Body of pancreas (tissue), 4 donors: ENCODE measurements around the gene GALNT7. TPM values are rescaled to one million over a fixed set of nuclear protein-coding genes. Genes with fewer than 3 reads are reported as not detected.

Experiments used
- ATAC-seq: fragments of 150-250 bp; one replicate; pipeline ENCODE4 v1.9.1; 2016
- DNase-seq, 4 donors: peaks; one replicate each; pipeline ENCODE4 v3.0.0-alpha.2; 2019
- H3K27ac ChIP-seq, 4 donors: fragments of 200-600 bp; sonication (generic); 1 replicate in 3 of 4; 2 replicates in 1 of 4; pipeline versions ENCODE4 v1.5.1 to v1.6.1; 2016 to 2019; ENCODE audit warnings: mild to moderate bottlenecking in 1 of 4, mixed read lengths in 1 of 4, moderate library complexity in 1 of 4
- H3K27me3 ChIP-seq, 2 donors: fragments of 200-600 bp; sonication (generic); one replicate each; pipeline ENCODE4 v1.6.0; 2016; ENCODE audit warnings: mild to moderate bottlenecking in 1 of 2
- H3K36me3 ChIP-seq, 2 donors: fragments of 200-600 bp; sonication (generic); replicated peaks in 1 of 2; 2 replicates each; pipeline ENCODE4 v1.5.1; 2016; ENCODE audit warnings: low read depth in 2 of 2; ENCODE audit not compliant: insufficient read depth in 1 of 2
- H3K4me1 ChIP-seq: fragments of 200-600 bp; sonication (generic); one replicate; pipeline ENCODE4 v1.6.0; 2016
- H3K4me3 ChIP-seq, 2 donors: fragments of 200-600 bp; sonication (generic); 1 replicate in 1 of 2; 2 replicates in 1 of 2; pipeline ENCODE4 v1.5.1; 2016 to 2019
- H3K9me3 ChIP-seq, 3 donors: fragments of 200-600 bp; sonication (generic); 1 replicate in 2 of 3; 2 replicates in 1 of 3; pipeline ENCODE4 v1.5.1; 2016
- POLR2A ChIP-seq, 3 donors: fragments of 450-650 bp; IDR thresholded peaks; one replicate each; pipeline ENCODE4 v1.6.1; 2016; ENCODE audit warnings: antibody characterized with exemption in 3 of 3, mild to moderate bottlenecking in 2 of 3
- WGBS, 2 donors: methylation state at CpG; one replicate each; pipeline ENCODE4 v1.1.5; 2017; 5-methylcytosine and 5-hydroxymethylcytosine counted together
- intact Hi-C: fragments of 100-400 bp; cut with DNase I; formaldehyde crosslinking; loops from one replicate; pipeline ENCODE4 v1.15.1; 2023
- total RNA-seq, 2 donors: library from RNA; depleted of rRNA; stranded (reverse); fragments of >200 nt; gene quantifications; one replicate each; pipeline ENCODE4 v1.1.0, GENCODE V29; 2016
- TF ChIP-seq, protein P1 (sequence below), 7 experiments: fragments of 450-650 bp in 4 of 7; fragments of 200-600 bp in 3 of 7; sonication (generic) in 3 of 7; IDR thresholded peaks; one replicate each; pipeline ENCODE4 v1.5.1; 2016 to 2019; ENCODE audit warnings: antibody characterized with exemption in 7 of 7

The GALNT7 gene
- total RNA-seq, 2 donors from 2014 or later: 20.4 to 32.4 TPM

- no peaks in the 10 kb centered on the region for H3K9me3 ChIP-seq
- H3K4me1 ChIP-seq: no peaks in the 10 kb centered on the region
- WGBS, 2 donors: 93 to 96% methylated on average over 3 of the region's 3 CpGs
- intact Hi-C loops: no loop called here
- H3K4me3 ChIP-seq: no peak overlapping the region
- H3K36me3 ChIP-seq: no peaks in the 10 kb centered on the region
- ATAC-seq (no peak), DNase-seq (no peak)
- H3K27me3 ChIP-seq: no peaks in the 10 kb centered on the region
- no peak for TF ChIP-seq POLR2A (IDR thresholded peaks at IDR 0.05)
- TF ChIP-seq, protein P1, sequence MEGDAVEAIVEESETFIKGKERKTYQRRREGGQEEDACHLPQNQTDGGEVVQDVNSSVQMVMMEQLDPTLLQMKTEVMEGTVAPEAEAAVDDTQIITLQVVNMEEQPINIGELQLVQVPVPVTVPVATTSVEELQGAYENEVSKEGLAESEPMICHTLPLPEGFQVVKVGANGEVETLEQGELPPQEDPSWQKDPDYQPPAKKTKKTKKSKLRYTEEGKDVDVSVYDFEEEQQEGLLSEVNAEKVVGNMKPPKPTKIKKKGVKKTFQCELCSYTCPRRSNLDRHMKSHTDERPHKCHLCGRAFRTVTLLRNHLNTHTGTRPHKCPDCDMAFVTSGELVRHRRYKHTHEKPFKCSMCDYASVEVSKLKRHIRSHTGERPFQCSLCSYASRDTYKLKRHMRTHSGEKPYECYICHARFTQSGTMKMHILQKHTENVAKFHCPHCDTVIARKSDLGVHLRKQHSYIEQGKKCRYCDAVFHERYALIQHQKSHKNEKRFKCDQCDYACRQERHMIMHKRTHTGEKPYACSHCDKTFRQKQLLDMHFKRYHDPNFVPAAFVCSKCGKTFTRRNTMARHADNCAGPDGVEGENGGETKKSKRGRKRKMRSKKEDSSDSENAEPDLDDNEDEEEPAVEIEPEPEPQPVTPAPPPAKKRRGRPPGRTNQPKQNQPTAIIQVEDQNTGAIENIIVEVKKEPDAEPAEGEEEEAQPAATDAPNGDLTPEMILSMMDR (IDR thresholded peaks at IDR 0.05): no peak
- H3K27ac ChIP-seq: no peak overlapping the region
Observed at GRCh38 chr4:173235050-173235449, 66.4 kb downstream of the GALNT7 start.

- Histone ChIP-seq H3K9me3 (no peaks in the 10 kb centered on the region), H3K4me3 (no peak overlapping the region), H3K36me3 (no peaks in the 10 kb centered on the region), H3K27ac (no peak overlapping the region), H3K27me3 (no peaks in the 10 kb centered on the region), H3K4me1 (no peaks in the 10 kb centered on the region)
- no peak for DNase-seq
- TF ChIP-seq POLR2A (IDR thresholded peaks at IDR 0.05): no peak
- TF ChIP-seq, protein P1 (IDR thresholded peaks at IDR 0.05): no peak
- WGBS, 2 donors: 68 to 81% methylated on average over 3 of the region's 3 CpGs
- ATAC-seq: no peak
- intact Hi-C loops: no loop called here
Observed at GRCh38 chr4:173236301-173236700, 67.7 kb downstream of the GALNT7 start.

- ATAC-seq: no peak
Observed at GRCh38 chr4:173237152-173237551, 68.5 kb downstream of the GALNT7 start.

DNA sequence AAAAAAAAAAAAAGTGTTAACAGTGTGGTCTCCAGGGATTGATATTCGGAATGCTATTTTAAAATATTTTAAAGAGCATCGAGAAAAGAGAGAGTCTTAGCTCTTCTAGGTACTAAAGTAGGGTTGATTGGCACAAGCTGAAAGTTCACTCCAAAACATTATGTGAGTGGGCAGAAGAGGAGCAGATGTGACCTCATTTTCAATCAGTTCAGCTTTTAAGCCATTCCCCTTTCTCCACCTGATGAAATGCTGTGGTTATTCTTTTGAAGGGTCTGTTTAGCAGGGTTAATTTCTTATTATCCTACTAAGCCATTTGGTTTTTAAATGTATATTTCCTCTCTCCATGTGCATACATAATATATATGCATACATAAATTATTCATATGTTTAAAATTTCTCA lies 69.2 kb downstream of the GALNT7 start:
- Histone ChIP-seq H3K9me3 (no peaks in the 10 kb centered on the region), H3K4me3 (no peak overlapping the region), H3K36me3 (no peaks in the 10 kb centered on the region), H3K27ac (no peak overlapping the region), H3K4me1 (no peaks in the 10 kb centered on the region), H3K27me3 (no peaks in the 10 kb centered on the region)
- intact Hi-C loops: no loop called here
- DNase-seq (no peak), ATAC-seq (no peak)
- WGBS, 2 donors: 92 to 93% methylated on average over 2 of the region's 2 CpGs
- TF ChIP-seq, protein P1 (IDR thresholded peaks at IDR 0.05): no peak

More at GRCh38 chr4:173237152-173237551, 68.5 kb downstream of the GALNT7 start:
- H3K27me3 ChIP-seq: no peaks in the 10 kb centered on the region
- DNase-seq: no peak
- H3K4me1 ChIP-seq: no peaks in the 10 kb centered on the region
- H3K27ac ChIP-seq: no peak overlapping the region
- no peaks in the 10 kb centered on the region for H3K36me3 ChIP-seq
- WGBS, 2 donors: 59 to 67% methylated on average over 2 of the region's 2 CpGs
- intact Hi-C loops: no loop called here
- TF ChIP-seq POLR2A (IDR thresholded peaks at IDR 0.05): no peak
- TF ChIP-seq, protein P1 (IDR thresholded peaks at IDR 0.05): peak in 1 of 7 experiments; percentile 12
- H3K4me3 ChIP-seq: no peak overlapping the region
- H3K9me3 ChIP-seq: no peaks in the 10 kb centered on the region

DNA sequence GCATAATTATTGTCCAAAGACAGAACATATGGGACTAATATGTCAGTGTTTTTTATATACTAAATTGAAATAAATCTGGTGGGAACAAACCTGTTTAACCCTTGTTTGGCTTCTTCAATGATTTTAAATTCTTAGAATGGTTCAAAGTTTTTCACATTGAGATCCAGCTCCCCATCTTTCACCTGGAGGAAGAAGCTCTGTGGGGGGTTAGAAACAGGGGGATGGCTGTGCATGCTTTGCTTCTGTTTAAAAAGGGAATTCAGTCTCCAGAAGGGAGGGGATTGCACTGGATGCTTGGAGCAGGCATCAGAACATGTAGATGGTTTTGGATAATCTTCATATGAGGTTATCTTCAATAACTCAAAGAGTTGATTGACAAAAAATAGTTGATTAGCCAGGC lies 72.1 kb downstream of the GALNT7 start:
- no peaks in the 10 kb centered on the region for H3K27me3 ChIP-seq
- DNase-seq (no peak), ATAC-seq (no peak)
- no peaks in the 10 kb centered on the region for H3K9me3 ChIP-seq
- TF ChIP-seq POLR2A (IDR thresholded peaks at IDR 0.05): no peak
- TF ChIP-seq, protein P1 (IDR thresholded peaks at IDR 0.05): no peak
- intact Hi-C loops: no loop called here
- no peaks in the 10 kb centered on the region for H3K36me3 ChIP-seq
- peaks cover 12% of the 10 kb centered on the region for H3K4me1 ChIP-seq
- H3K4me3 ChIP-seq: no peak overlapping the region
- no peak overlapping the region for H3K27ac ChIP-seq
